ENCODE data around the gene DRD5.
"Not testable (repeated sequence)": the region's sequence is repeated elsewhere in the genome, so short reads cannot be mapped to it uniquely, and the experiment has no call there.

DRD5 gene

DNA sequence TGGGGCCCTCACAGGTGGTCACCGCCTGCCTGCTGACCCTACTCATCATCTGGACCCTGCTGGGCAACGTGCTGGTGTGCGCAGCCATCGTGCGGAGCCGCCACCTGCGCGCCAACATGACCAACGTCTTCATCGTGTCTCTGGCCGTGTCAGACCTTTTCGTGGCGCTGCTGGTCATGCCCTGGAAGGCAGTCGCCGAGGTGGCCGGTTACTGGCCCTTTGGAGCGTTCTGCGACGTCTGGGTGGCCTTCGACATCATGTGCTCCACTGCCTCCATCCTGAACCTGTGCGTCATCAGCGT is 652 bp downstream of the DRD5 start:
- in situ Hi-C loops (cut with HindIII; ENCODE audit: low pct_unique_long_range_greater_than_20kb, low sequenced_read_pairs), result no loop called here
- TF ChIP-seq JUND (IDR thresholded peaks at IDR 0.05; ENCODE audit: low read depth), result no peak
- DNase-seq (ENCODE audit: low read depth in 1 of 2, low spot score in 1 of 2), result no peak

GRCh38 chr4:9785891-9786290 is 4.5 kb downstream of the DRD5 start:
- DNase-seq (ENCODE audit: low read depth in 1 of 2, low spot score in 1 of 2); in situ Hi-C loops (cut with HindIII; ENCODE audit: low pct_unique_long_range_greater_than_20kb, low sequenced_read_pairs): not testable (repeated sequence)

GRCh38 chr4:9792381-9792780 is 10.9 kb downstream of the DRD5 start:
- in situ Hi-C loops (cut with HindIII; ENCODE audit: low pct_unique_long_range_greater_than_20kb, low sequenced_read_pairs), result no loop called here
- no peak for DNase-seq (ENCODE audit: low read depth in 1 of 2, low spot score in 1 of 2)
- TF ChIP-seq JUND (IDR thresholded peaks at IDR 0.05; ENCODE audit: low read depth), result no peak

DNA sequence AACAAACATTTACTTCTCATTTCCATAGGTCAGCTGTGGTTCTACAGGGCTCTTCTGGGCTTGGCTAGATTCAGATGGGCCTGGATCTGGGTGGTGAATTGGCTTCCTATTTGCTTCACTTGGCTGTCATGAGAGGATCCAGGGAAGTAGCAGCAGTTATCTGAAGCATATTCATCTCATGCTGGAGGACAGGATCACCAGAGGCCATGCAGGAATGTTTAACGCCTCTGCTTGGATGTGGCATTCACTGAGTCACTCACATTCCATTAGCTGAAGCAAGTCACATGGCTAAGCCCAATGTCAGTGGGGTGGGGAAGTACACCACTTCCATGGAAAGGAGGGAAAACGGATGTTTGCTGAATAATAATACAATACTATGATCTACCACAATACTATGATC is 15.2 kb downstream of the DRD5 start:
- in situ Hi-C loops (cut with HindIII; ENCODE audit: low pct_unique_long_range_greater_than_20kb, low sequenced_read_pairs); DNase-seq (ENCODE audit: low read depth in 1 of 2, low spot score in 1 of 2): not testable (repeated sequence)

- no peak for TF ChIP-seq JUND (IDR thresholded peaks at IDR 0.05; ENCODE audit: low read depth)
- DNase-seq (ENCODE audit: low read depth in 1 of 2, low spot score in 1 of 2), result no peak
- in situ Hi-C loops (cut with HindIII; ENCODE audit: low pct_unique_long_range_greater_than_20kb, low sequenced_read_pairs), result no loop called here
These were observed 19.4 kb downstream of the DRD5 start for GRCh38 chr4:9800848-9801247.

GRCh38 chr4:9804918-9805317 is 23.5 kb downstream of the DRD5 start:
- in situ Hi-C loops (cut with HindIII; ENCODE audit: low pct_unique_long_range_greater_than_20kb, low sequenced_read_pairs), result no loop called here
- no peak for TF ChIP-seq JUND (IDR thresholded peaks at IDR 0.05; ENCODE audit: low read depth)
- DNase-seq (ENCODE audit: low read depth in 1 of 2, low spot score in 1 of 2), result no peak

GRCh38 chr4:9808077-9808476 is 26.6 kb downstream of the DRD5 start:
- no peak for TF ChIP-seq JUND (IDR thresholded peaks at IDR 0.05; ENCODE audit: low read depth)
- in situ Hi-C loops (cut with HindIII; ENCODE audit: low pct_unique_long_range_greater_than_20kb, low sequenced_read_pairs), result no loop called here
- DNase-seq (ENCODE audit: low read depth in 1 of 2, low spot score in 1 of 2), result no peak

DNA sequence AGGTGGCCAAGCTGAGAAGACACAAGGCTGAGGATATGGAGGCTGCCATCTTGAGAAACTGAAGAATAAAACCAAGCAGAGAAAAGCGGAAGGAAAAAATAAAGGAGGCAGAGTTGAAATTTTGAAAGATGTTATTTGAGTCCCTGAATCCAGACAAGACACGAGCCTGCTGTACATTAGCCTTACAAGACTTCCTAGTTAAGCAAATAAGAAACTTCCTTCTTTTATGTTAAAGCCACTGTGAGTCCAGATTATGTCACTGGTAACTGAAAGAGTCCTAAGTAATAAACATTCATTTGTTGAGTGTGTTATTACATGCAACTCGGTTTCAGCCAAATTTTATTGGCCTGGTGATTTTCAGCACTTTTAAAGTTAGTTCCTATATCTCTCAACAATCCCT is 30.4 kb downstream of the DRD5 start:
- TF ChIP-seq JUND (IDR thresholded peaks at IDR 0.05; ENCODE audit: low read depth), result no peak
- no peak for DNase-seq (ENCODE audit: low read depth in 1 of 2, low spot score in 1 of 2)
- in situ Hi-C loops (cut with HindIII; ENCODE audit: low pct_unique_long_range_greater_than_20kb, low sequenced_read_pairs), result no loop called here

DNA sequence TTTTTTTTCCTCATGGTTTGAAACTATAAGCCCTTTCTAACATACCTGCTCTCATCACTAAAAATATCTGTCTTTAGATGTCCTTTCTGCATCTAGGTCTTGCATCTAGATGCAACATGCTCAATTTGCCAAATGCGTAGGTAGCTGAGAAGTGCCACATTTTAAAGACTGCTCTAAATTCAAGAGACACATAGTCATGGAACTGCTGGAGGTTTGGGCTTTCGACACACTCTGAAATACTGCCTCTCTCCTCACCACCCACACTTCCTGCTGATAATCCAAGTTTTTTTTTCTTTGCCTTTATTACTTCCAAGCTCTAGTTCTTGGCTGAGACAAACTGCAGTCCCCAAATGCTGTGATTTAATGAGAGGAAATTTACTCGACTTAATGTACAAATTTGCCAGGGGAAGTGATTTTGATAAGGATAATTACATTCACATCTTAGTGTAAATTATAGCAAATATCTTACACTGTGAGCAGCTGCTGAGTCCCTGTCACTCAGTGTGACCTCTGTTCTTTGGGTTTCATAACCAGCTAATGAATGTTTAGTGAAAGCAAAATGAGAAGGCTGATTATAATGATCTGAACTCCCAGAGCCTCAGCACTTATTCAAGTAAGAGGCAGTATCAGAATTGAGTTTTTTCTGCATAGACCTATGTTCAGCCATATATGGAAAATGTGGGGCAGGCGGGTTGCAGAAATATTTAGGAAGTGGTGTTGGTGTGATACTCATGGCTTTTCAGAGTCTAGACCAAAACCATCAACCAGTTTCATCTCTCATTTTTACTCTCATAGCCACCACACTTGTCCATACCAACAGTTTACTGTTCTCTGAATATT is 31.3 kb downstream of the DRD5 start:
- no peak for DNase-seq (ENCODE audit: low read depth in 1 of 2, low spot score in 1 of 2)
- in situ Hi-C loops (cut with HindIII; ENCODE audit: low pct_unique_long_range_greater_than_20kb, low sequenced_read_pairs), result no loop called here
- TF ChIP-seq JUND (IDR thresholded peaks at IDR 0.05; ENCODE audit: low read depth), result no peak

DNA sequence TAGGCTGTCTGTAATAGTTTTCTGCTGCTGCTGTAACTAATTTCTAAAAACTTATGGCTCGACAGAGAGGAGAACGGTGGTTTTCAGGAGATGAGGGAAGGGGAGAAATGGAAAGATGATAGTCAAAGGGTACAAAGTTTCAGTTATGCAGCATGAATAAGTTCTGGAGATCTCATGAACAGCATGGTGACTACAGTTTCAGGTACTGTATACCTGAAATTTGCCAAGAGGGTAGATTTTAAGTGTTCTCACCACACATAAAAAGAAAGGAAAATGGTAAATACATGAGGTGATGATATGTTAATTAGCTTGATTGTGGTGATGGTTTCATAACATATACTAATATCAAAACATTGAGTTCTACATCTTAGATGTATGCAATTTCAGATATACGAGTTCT is 34.9 kb downstream of the DRD5 start:
- in situ Hi-C loops (cut with HindIII; ENCODE audit: low pct_unique_long_range_greater_than_20kb, low sequenced_read_pairs), result no loop called here
- TF ChIP-seq JUND (IDR thresholded peaks at IDR 0.05; ENCODE audit: low read depth), result no peak
- DNase-seq (ENCODE audit: low read depth in 1 of 2, low spot score in 1 of 2), result no peak

DNA sequence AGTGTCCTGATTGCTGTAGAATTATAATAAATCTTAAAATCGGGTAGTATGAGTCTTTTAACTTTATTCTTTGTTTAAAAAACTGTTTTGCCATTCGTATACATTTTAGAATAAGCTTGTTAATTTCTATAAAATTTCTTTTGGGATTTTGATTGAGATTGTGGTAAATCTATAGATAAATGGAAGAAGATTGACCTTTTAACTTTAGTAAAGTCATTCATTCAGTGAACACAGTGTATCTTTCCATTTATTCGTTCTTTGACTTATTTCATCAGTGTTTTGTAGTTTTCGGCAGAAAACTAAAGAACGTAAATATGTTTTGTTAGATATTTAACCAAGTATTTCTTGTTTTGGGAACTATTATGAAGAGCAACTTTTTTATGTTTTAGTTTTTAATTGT is 38.9 kb downstream of the DRD5 start:
- TF ChIP-seq JUND (IDR thresholded peaks at IDR 0.05; ENCODE audit: low read depth), result no peak
- DNase-seq (ENCODE audit: low read depth in 1 of 2, low spot score in 1 of 2), result no peak
- in situ Hi-C loops (cut with HindIII; ENCODE audit: low pct_unique_long_range_greater_than_20kb, low sequenced_read_pairs), result no loop called here

DNA sequence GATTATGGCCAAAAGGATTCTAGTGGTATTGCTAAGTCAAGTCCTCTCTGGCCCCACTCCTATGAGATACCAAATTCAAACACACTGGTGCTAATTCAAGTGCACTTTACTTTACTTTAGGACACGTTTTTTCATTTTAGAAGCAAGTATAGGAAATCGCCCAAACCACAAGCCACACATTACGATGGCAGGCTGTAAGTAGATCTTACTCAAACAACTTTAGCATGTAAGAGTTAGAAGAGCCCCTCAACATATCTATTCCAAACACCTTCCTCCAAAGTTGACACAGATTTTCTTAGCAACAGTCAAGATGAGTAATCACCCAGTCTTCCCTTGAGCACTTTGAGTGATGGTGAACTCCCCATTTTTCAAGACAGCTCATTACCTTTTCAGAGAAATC is 43.6 kb downstream of the DRD5 start:
- in situ Hi-C loops (cut with HindIII; ENCODE audit: low pct_unique_long_range_greater_than_20kb, low sequenced_read_pairs), result no loop called here
- DNase-seq (ENCODE audit: low read depth in 1 of 2, low spot score in 1 of 2), result no peak
- TF ChIP-seq JUND (IDR thresholded peaks at IDR 0.05; ENCODE audit: low read depth), result no peak

- DNase-seq (ENCODE audit: low read depth in 1 of 2, low spot score in 1 of 2), result no peak
- TF ChIP-seq JUND (IDR thresholded peaks at IDR 0.05; ENCODE audit: low read depth), result no peak
- in situ Hi-C loops (cut with HindIII; ENCODE audit: low pct_unique_long_range_greater_than_20kb, low sequenced_read_pairs), result no loop called here
These were observed 45.1 kb downstream of the DRD5 start for GRCh38 chr4:9826551-9826950.

GRCh38 chr4:9832640-9833039 is 51.2 kb downstream of the DRD5 start:
- TF ChIP-seq JUND (IDR thresholded peaks at IDR 0.05; ENCODE audit: low read depth), result no peak
- in situ Hi-C loops (cut with HindIII; ENCODE audit: low pct_unique_long_range_greater_than_20kb, low sequenced_read_pairs), result no loop called here
- DNase-seq (ENCODE audit: low read depth in 1 of 2, low spot score in 1 of 2), result no peak

All from T47D (cell line).